CD4-positive, alpha-beta T cell treated with Interleukin-10 for 1 hour (primary cell): ENCODE measurements around the gene CFAP53.
A peak's percentile ranks its signal among the peaks of the same experiment; 100 is the strongest.

Experiments
- DNase-seq: peaks from one replicate; pipeline ENCODE4 v3.0.0-alpha.2; 2020

Gene CFAP53

GRCh38 chr18:50287441-50288347, 21.4 kb upstream of the CFAP53 start, which contains the start of gene CXXC1:
TSS of gene CXXC1 (minus strand) at chr18:50287692. CDS start at chr18:50287589, 103 bp downstream.
- DNase-seq = peak; percentile 99

DNA sequence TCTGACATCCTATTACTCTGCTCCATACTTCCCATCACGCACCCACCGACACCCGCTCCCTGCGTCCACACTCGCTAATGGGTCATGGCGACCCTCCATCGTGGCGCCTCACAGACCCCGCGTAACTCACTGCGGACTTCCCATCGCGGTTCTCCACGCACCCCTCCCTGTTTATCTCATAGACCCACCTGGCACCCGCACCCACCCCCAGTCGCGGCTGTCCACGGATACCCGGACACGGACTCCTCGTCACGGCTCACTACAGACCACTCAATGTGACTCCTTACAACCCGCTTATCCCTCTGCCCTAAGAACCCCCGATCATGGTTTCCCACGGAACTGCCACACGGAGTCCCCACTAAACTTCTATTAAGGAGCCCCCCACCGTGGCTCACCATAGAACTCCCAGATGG, 20.7 kb upstream of the CFAP53 start:
- no peak for DNase-seq

DNA sequence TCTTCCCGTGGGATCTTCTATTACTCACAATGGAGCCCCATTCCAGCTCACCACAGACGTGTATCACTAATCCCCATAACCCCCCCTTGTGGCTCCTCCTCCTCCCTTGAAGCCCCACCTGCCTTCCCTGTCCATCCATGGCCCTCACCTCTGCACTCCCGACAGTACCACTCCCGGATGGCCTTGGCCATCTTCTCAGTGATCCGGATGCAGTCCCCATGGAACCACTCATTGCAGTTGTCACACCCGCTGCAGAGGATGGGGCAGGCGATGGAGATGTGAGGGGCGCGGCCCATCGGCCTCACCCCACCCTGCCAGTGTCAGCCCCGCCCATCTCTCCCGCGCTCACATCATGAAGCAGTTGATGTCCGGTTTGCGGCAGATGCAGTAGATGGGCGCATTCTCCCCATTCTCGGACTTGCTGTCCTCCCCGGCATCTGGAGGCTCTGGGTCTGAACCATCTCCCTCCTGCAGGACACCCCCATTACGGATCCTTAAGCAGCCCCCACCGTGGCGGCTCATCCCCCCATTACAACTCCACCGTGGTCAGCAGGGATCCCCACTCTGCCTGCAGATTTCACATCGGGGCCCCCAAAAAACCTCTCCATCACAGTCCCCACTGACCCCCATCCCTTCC, 20.2 kb upstream of the CFAP53 start:
- peak; percentile 37 for DNase-seq

- DNase-seq = no peak
Measured at GRCh38 chr18:50285631-50286321, 19.5 kb upstream of the CFAP53 start.

- DNase-seq = no peak
Measured at GRCh38 chr18:50285071-50285470, 18.8 kb upstream of the CFAP53 start.

DNA sequence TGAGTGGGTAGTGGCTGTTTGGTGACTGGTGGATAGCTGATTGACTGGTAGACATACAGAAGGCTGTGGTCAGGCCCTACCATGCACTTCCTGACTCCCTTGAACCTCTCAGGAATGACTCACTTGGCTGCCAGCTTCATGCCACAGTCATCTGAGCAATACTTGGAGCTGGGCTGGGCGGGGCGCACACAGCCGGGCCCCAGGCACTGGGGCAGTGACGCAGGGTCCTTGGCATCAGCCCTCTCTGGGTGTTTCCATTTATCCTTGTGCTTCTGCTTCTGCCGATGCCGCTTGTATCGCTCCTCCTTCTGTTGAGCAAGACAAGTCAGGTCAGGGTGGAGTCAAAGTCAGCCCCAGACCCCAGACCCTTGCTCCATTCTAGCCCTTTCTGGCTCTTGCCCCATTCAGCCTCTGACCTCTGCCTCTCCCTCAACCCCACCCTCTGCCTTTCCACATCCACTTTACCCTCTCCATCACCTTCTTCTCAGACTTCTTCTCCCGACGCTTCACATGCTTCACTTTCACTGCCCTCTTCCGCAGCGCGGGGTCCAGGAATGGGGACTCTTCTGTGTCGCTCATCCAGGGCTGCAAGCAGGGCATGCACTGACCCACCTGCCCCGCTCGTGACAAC, 18.1 kb upstream of the CFAP53 start:
- DNase-seq = no peak

- no peak for DNase-seq
Measured at GRCh38 chr18:50283469-50284209, 17.3 kb upstream of the CFAP53 start.

GRCh38 chr18:50282521-50283335, 16.4 kb upstream of the CFAP53 start:
- no peak for DNase-seq

- no peak for DNase-seq
Measured at GRCh38 chr18:50281972-50282520, 15.8 kb upstream of the CFAP53 start.

GRCh38 chr18:50281295-50281971, 15.1 kb upstream of the CFAP53 start, which contains the start of gene MBD1:
TSS of gene MBD1 (minus strand) at chr18:50281523. CDS start at chr18:50279992, 1,531 bp downstream.
- DNase-seq = peak; percentile 97

- no peak for DNase-seq
Measured at GRCh38 chr18:50280707-50281294, 14.5 kb upstream of the CFAP53 start.

DNA sequence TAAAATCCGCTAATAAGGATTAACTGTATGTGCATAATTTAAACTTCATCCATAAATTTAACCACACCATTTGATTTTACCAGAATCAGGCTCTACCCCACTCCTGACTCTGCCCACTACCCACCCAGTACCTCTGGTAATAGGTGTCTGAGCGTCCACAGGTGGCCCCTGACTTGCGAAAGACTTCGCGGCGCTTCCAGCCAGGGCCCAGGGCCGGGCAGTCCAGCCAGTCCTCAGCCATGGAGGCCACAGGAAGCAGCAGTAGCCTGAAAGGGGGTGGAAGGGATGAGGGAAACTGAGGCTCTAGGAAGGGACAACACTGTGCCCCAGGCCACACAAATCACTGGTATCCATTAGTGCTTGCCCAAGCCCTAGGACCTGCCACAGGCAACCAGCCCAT, 13.5 kb upstream of the CFAP53 start:
- no peak for DNase-seq

GRCh38 chr18:50277942-50278341, 11.6 kb upstream of the CFAP53 start:
- DNase-seq = no peak

- DNase-seq = no peak
Measured at GRCh38 chr18:50276452-50276851, 10.2 kb upstream of the CFAP53 start.

- no peak for DNase-seq
Measured at GRCh38 chr18:50275503-50276036, 9.3 kb upstream of the CFAP53 start.

- DNase-seq = no peak
Measured at GRCh38 chr18:50274941-50275340, 8.6 kb upstream of the CFAP53 start.

- DNase-seq = no peak
Measured at GRCh38 chr18:50274044-50274442, 7.7 kb upstream of the CFAP53 start.

- no peak for DNase-seq
Measured at GRCh38 chr18:50273203-50274043, 7.1 kb upstream of the CFAP53 start.

DNA sequence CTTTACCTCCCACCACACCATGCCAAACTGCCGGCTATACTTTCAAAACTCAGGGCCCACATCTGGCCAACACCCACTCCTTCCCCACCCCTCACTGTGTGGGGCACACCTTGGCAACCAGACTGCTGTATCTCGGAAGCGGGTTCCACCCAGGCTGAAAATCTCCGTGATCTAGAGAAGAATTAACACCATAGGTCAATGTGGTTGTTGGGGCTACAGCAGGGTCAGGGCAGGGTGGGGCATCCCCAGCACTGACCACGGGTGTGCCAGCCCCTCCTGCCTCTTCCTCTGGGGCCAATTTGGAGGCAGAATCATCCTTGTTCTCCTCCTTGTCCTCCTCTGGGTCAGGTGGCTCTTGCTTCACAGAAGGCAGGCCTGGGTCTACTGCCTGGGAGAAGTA, 6.3 kb upstream of the CFAP53 start:
- no peak for DNase-seq
